ENCODE data around the gene TCEA3.

TCEA3 gene

GRCh38 chr1:23444596-23445390 is 20.2 kb upstream of the TCEA3 start:
- no peak for DNase-seq

GRCh38 chr1:23444104-23444533 is 19.6 kb upstream of the TCEA3 start:
- no peak for DNase-seq

- no peak for DNase-seq
These were observed 18.2 kb upstream of the TCEA3 start for GRCh38 chr1:23442751-23443150.

DNA sequence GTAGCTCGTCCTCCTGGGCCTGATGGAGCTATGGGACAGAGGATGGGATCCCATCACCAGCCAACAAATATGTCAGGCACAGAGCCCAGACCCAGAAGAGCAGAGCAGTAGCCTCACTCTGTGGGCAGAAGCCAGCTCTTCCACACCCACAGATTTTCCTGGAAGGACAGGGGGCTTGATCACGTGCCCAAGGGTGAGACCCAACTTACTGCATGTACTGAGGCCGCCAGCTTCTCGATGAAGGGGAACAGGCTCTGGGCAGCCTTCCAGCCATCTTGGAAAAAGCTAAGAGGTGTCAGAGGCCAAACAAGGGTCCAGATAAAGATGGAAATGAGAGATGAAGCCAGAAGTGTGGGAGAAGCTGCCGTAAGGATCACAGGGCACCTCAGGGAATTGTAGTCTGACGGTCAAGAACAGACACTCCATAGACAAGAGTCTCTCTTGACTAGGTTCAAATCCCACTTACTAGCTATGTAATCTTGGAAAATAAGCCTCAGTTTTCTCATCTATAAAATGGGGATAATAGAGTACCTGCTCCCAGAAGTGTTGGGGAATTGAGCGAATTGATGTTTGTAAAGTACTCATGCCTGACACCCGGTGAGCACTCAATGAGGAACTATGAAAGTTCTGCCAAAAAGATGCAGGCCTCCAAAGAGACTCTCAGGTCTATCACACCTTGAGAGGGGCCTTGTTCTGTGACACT is 17.0 kb upstream of the TCEA3 start:
- no peak for DNase-seq

GRCh38 chr1:23438545-23438944 is 14.0 kb upstream of the TCEA3 start:
- no peak for DNase-seq

GRCh38 chr1:23437355-23437664 is 12.8 kb upstream of the TCEA3 start:
- no peak for DNase-seq

GRCh38 chr1:23436520-23437354 is 12.2 kb upstream of the TCEA3 start:
- DNase-seq, result no peak

DNA sequence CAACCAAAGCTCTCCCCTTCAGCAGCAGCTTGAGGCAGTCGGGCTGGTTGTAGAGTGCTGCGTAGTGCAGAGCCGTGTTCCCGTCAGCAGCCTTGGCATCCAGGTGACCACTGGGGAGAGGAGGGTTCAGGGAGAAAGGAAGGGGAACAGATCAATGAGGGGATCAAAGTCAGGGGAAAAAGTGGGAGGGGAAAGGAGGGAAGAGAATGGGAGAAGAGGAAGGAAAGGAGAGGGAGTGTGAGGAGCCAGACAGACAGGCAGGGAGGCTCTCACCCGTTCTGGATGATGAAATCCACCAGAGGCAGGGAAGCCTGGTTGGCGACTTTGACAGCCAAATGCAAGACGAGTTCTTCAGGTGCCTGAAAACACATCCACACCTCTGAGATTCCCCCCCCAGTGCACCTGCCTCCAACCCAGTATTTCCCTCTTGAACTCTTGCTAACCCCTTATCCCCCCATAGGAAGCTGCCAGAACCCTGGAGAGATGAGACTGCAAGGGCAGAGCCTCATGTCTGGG is 9.8 kb upstream of the TCEA3 start:
- DNase-seq, result no peak

DNA sequence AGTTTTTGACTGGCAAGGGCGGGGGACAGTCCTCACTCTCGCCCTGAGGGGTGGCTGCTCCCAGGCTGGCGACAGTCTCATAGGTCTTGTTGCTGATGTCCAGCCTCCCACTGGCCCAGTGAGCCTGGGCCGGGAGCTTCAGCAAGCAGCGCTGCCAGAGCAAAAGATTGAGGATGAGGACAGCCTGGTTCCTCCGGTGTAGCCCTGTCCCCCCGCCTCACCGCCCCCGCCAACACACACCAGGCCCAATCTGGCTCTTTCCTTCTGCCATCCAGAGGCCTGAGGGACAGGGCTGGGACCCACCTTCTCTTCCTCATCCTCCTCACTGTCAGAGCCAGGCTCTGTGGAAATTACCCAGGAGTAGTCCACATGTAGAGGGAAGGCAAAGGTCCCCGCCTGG is 8.6 kb upstream of the TCEA3 start:
- DNase-seq, result no peak

GRCh38 chr1:23431431-23431830 is 6.9 kb upstream of the TCEA3 start:
- DNase-seq, result no peak

DNA sequence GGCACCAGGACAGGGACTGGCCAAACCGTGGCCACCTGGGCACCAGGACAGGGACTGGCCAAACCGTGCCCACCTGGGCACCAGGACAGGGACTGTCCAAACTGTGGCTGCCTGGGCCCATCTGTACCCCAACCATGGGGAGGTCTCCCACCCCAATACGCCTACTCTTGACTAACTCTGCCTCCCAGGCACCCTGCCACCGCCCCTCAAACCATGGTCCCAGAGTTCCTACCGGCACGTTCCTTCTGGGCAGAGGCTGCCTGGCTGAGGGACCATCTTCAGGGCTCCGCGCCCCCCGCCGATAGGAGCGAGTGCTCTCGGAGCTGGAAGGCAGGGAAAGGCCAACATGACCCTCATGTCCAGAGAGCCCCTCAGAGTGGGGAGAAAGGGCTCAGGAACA is 6.3 kb upstream of the TCEA3 start:
- DNase-seq, result no peak

GRCh38 chr1:23428136-23428905 is 3.8 kb upstream of the TCEA3 start:
- DNase-seq, result no peak

DNA sequence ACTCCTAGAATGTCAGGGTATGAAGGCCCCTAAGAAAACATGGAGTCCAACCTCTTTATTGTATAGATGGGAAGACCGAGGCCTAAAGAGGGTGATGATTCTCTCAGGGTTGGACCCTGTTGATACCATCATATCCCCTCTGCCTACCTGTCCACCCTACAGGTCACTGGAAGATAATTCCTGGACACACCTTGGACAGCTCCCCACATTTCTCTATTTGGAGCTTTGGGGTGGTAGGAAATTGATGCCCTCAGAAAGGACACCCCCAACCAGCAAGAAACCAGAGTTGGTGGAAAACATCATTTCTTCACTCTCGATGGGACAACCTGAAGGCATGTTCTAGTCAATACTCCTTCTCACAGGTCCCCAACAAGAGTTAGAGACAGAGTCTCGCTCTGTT is 3.0 kb upstream of the TCEA3 start:
- DNase-seq, result no peak

DNA sequence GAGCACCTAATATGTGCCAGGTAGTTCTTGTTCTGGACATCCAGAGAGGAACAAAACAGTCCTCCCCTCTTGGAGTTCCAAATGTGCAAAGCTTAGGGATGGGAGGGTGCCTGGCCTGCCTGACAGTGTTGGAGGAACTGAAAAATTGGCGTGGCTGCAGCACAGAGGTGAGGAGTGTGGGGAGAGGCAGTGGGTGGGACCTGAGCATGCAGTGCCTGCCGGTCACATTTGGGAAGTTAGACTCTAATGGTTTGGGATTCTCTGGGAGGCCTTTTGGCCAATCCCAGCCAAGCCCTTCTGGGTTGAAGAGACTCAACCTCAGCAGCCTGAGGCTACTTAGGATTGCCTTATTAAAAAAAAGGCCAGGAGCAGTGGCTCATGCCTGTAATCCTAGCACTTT is 2.3 kb upstream of the TCEA3 start:
- no peak for DNase-seq

DNA sequence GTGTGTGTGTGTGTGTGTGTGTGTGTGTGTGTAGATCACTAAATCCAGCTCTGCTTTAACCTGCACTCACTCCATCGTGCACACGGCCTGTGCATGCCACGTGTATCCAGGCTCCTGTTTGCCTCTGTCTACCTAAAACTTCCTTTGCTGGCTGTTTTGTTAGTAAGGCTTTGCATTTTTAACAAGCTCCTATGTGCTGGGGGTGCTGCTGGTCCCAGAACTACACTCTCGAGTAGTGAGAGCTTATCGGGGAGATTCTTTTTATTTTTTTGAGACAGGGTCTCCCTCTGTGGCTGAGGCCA is 596 bp upstream of the TCEA3 start:
- no peak for DNase-seq

- DNase-seq, result no peak
These were observed 894 bp downstream of the TCEA3 start for GRCh38 chr1:23423415-23424292.

GRCh38 chr1:23422941-23423340 is 1.6 kb downstream of the TCEA3 start:
- no peak for DNase-seq

- DNase-seq, result no peak
These were observed 2.2 kb downstream of the TCEA3 start for GRCh38 chr1:23422241-23422877.

- DNase-seq, result no peak
These were observed 2.8 kb downstream of the TCEA3 start for GRCh38 chr1:23421753-23422240.

- DNase-seq, result no peak
These were observed 3.2 kb downstream of the TCEA3 start for GRCh38 chr1:23421343-23421742.

GRCh38 chr1:23420778-23421177 is 3.8 kb downstream of the TCEA3 start:
- DNase-seq, result no peak

All from NCI-H1048 (cell line).